LNCAP (cell line): ENCODE data around the gene DLGAP1.

Experiments
- CTCF ChIP-seq: fragments of 450-650 bp; IDR thresholded peaks from 2 replicates; pipeline ENCODE4 v1.5.1; 2017; ENCODE audit warnings: mild to moderate bottlenecking

The DLGAP1 gene

GRCh38 chr18:4444306-4444705 is 10.8 kb downstream of the DLGAP1 start:
- no peak for TF ChIP-seq CTCF

GRCh38 chr18:4441098-4441497 is 14.0 kb downstream of the DLGAP1 start:
- TF ChIP-seq CTCF, result no peak

GRCh38 chr18:4438938-4439337 is 16.2 kb downstream of the DLGAP1 start:
- TF ChIP-seq CTCF, result no peak

GRCh38 chr18:4433717-4434116 is 21.4 kb downstream of the DLGAP1 start:
- no peak for TF ChIP-seq CTCF

- TF ChIP-seq CTCF, result no peak
Observed at GRCh38 chr18:4430836-4431235, 24.3 kb downstream of the DLGAP1 start.

- TF ChIP-seq CTCF, result no peak
Observed at GRCh38 chr18:4417714-4418113, 37.4 kb downstream of the DLGAP1 start.

- TF ChIP-seq CTCF, result no peak
Observed at GRCh38 chr18:4416976-4417375, 38.1 kb downstream of the DLGAP1 start.

- TF ChIP-seq CTCF, result no peak
Observed at GRCh38 chr18:4412286-4412685, 42.8 kb downstream of the DLGAP1 start.
